ENCODE measurements around the gene SLC48A1.

The SLC48A1 gene

DNA sequence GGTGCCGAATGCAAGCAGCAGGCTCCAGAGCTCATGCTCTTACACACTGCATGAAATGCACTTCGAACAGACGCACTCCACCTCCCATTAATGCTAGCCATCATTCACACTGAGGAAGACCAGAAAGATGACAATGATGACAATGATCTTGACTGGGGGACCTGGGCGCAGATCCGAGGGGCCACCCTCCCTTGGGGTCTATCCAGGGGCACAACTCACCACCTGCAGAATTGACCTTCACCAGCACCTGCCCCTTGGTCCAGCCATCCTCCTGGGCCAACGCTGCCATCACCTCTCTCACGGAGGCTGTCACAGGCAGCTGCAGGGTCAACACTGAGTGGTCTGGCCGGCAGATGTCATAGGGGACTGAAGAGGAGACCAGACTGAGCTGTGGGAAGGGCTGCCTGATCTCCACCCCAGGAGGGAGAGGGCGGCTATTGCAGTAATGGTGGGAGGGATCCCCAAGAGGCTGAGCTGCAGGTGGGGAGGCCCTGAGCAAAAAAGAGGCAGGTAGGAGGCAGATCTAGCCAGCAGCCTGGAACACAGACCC is 29.7 kb upstream of the SLC48A1 start:
- no peak overlapping the region for H3K4me3 ChIP-seq (ENCODE audit: control insufficient read depth, low read depth, low read length)
- TF ChIP-seq CTCF (IDR thresholded peaks at IDR 0.05; ENCODE audit: control insufficient read depth, insufficient read depth, low read depth, low read length, missing control alignments) = no peak
- no peak for DNase-seq (ENCODE audit: low read depth)

DNA sequence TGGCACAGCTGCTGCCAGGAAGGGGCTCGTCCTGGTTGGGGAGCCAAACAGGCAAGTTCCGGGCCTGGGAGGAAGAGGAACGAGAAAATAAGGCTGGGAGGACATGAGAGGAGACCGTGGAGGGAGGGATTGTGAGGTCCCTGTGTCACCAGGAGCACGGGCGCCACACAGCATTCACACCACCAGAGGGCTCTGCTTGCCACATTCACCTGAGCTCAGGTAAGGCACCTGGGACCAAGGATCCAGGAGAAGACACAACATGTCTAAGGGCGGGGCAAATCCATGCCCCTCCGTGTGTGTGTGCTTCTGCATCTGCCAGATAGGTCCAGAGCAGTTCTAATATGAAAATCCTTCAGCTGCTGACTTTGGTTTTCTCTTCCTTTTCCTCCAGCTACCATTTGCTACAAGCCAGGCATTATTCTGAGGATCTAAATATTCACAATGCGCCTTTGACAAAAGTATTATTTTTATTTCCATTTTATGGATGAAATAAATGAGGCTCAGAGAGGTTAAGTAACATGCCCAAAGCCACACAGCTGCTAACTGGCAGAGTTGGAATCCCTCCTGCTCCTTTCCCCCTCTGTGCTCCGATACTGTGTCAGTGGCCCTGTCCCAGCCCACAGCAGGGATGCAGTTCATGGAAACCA is 28.9 kb upstream of the SLC48A1 start:
- DNase-seq (ENCODE audit: low read depth) = no peak
- H3K4me3 ChIP-seq (ENCODE audit: control insufficient read depth, low read depth, low read length) = no peak overlapping the region
- TF ChIP-seq CTCF (IDR thresholded peaks at IDR 0.05; ENCODE audit: control insufficient read depth, insufficient read depth, low read depth, low read length, missing control alignments) = peak; percentile 35

DNA sequence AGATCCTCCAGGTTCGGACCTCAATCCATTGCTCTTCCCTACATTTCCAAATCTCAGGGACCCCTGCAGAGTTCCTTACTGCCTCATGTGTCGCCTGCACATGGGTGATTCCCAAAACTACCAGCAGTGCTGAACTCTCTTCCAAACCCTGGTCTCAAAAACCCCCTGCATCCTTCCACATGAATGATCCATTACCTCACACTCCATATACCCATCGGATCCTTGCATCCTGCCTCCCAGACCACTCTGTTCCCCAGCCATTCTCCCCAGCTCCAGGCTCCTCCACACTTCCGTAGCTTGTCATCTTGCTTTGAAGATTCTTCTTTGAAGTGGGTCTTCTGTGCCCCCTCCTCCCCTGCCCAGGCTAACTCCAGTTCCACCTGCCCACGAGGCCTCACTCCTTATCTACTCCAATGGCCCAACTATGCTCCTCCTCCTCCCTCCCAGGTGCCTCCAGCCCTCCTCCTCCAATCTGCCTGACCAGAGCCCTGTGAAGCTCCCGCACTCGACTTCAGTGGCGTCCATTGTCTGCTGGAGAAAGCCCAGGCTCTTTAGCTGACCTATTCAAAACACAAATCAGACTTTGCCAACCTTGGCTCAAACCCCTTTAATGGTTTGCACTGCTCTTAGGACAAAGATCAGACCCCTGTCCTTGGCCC is 28.1 kb upstream of the SLC48A1 start:
- no peak for TF ChIP-seq CTCF (IDR thresholded peaks at IDR 0.05; ENCODE audit: control insufficient read depth, insufficient read depth, low read depth, low read length, missing control alignments)
- no peak for DNase-seq (ENCODE audit: low read depth)
- H3K4me3 ChIP-seq (ENCODE audit: control insufficient read depth, low read depth, low read length) = no peak overlapping the region

DNA sequence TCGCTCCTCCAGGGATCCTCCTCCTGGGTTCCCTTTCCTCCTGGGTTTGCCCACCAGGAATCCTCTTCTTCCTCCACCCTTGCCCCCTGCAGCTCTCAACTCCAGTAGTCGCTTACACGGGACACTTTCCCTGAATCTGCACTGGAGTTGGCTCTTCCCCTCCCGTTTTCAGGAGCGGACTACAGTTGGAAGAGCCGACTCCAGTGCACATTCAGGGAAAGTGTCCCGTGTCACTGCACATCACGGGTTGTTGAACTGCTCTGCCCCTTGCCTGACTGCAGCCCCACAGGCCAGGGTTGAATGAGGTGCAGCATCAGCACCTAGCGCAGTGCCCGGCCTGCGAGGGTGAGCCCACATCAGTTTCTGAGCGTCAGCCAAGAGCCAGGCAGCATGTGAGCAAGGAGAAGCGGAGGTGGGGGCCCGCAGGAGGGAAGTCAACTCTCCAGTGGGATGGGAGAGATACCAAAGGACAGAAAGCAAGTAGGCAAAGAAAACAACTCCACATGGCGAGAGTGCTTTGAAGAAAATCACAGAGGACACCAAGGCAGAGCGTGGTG is 27.5 kb upstream of the SLC48A1 start:
- TF ChIP-seq CTCF (IDR thresholded peaks at IDR 0.05; ENCODE audit: control insufficient read depth, insufficient read depth, low read depth, low read length, missing control alignments) = no peak
- no peak for DNase-seq (ENCODE audit: low read depth)
- no peak overlapping the region for H3K4me3 ChIP-seq (ENCODE audit: control insufficient read depth, low read depth, low read length)

- H3K4me3 ChIP-seq (ENCODE audit: control insufficient read depth, low read depth, low read length) = no peak overlapping the region
- DNase-seq (ENCODE audit: low read depth) = no peak
- no peak for TF ChIP-seq CTCF (IDR thresholded peaks at IDR 0.05; ENCODE audit: control insufficient read depth, insufficient read depth, low read depth, low read length, missing control alignments)
Observed at GRCh38 chr12:47746073-47746472, 27.0 kb upstream of the SLC48A1 start.

GRCh38 chr12:47746523-47746922 is 26.5 kb upstream of the SLC48A1 start:
- DNase-seq (ENCODE audit: low read depth) = no peak

More at GRCh38 chr12:47746523-47746922, 26.5 kb upstream of the SLC48A1 start:
- no peak overlapping the region for H3K4me3 ChIP-seq (ENCODE audit: control insufficient read depth, low read depth, low read length)
- no peak for TF ChIP-seq CTCF (IDR thresholded peaks at IDR 0.05; ENCODE audit: control insufficient read depth, insufficient read depth, low read depth, low read length, missing control alignments)
